OCI-LY3 (cell line): ENCODE measurements around the gene RAD51B.
A peak's percentile ranks its signal among the peaks of the same experiment; 100 is the strongest.

Experiments used
- H2AFZ ChIP-seq: fragments of 200-600, 300-600 bp; shearing (Covaris generic); 2 replicates; pipeline ENCODE4 v1.6.0; 2014; ENCODE audit warnings: antibody characterized with exemption, low read depth, low read length
- H3K27ac ChIP-seq: fragments of 200-600, 300-600 bp; sonication (generic); 2 replicates; pipeline ENCODE4 v1.5.1; 2014; ENCODE audit warnings: mild to moderate bottlenecking, low read length, moderate library complexity, mixed read lengths
- H3K27me3 ChIP-seq: fragments of 200-600, 300-600 bp; sonication (generic); 2 replicates; pipeline ENCODE4 v1.6.1; 2014; ENCODE audit warnings: low read depth, low read length, mixed read lengths
- H3K36me3 ChIP-seq: fragments of 200-600, 300-600 bp; sonication (generic); replicated peaks from 2 replicates; pipeline ENCODE3; 2014; ENCODE audit warnings: low read depth, low read length, mixed read lengths
- H3K4me1 ChIP-seq: fragments of 300-600, 200-600 bp; sonication (generic); 2 replicates; pipeline ENCODE4 v1.6.1; 2014; ENCODE audit warnings: low read length, mixed read lengths
- H3K4me2 ChIP-seq: fragments of 200-600, 300-600 bp; sonication (generic); 2 replicates; pipeline ENCODE4 v1.6.1; 2014; ENCODE audit warnings: low read length, mixed read lengths
- H3K4me3 ChIP-seq: fragments of 300-600, 200-600 bp; sonication (generic); 2 replicates; pipeline ENCODE4 v1.5.1; 2014; ENCODE audit warnings: antibody characterized with exemption, mild to moderate bottlenecking, low read length, moderate library complexity
- H3K79me2 ChIP-seq: fragments of 300-600, 200-600 bp; shearing (Covaris generic); 2 replicates; pipeline ENCODE4 v1.6.1; 2014; ENCODE audit warnings: mild to moderate bottlenecking, low read length, mixed read lengths
- H3K9ac ChIP-seq: fragments of 300-600, 200-600 bp; shearing (Covaris generic); 2 replicates; pipeline ENCODE4 v1.6.0; 2014; ENCODE audit warnings: mild to moderate bottlenecking, low read length, moderate library complexity
- H3K9me3 ChIP-seq: fragments of 200-600, 300-600 bp; shearing (Covaris generic); 2 replicates; pipeline ENCODE4 v1.6.1; 2014; ENCODE audit warnings: low read length, mixed read lengths; ENCODE audit not compliant: insufficient read depth
- H4K20me1 ChIP-seq: fragments of 200-600, 300-600 bp; sonication (generic); 2 replicates; pipeline ENCODE4 v1.6.1; 2016; ENCODE audit warnings: low read length, mixed read lengths; ENCODE audit not compliant: insufficient read depth
- CTCF ChIP-seq: fragments of 200-600, 300-600 bp; sonication (generic); IDR thresholded peaks from 2 replicates; pipeline ENCODE4 v1.5.1; 2014; ENCODE audit warnings: antibody characterized with exemption, low read length, low read depth
- EZH2phosphoT487 ChIP-seq: fragments of 200-600 bp; shearing (Covaris generic); IDR thresholded peaks from 2 replicates; pipeline ENCODE4 v1.6.1; 2018; ENCODE audit warnings: antibody characterized with exemption, mixed run types, low read depth

Gene RAD51B

GRCh38 chr14:68367536-68367935 lies 548.0 kb downstream of the RAD51B start:
- no peaks in the 10 kb centered on the region for H3K36me3 ChIP-seq
- H3K4me3 ChIP-seq = no peak overlapping the region
- H3K79me2 ChIP-seq = no peaks in the 10 kb centered on the region
- H3K9ac ChIP-seq = no peak overlapping the region
- TF ChIP-seq CTCF (no peak), EZH2phosphoT487 (no peak)
- no peak overlapping the region for H3K4me2 ChIP-seq
- H4K20me1 ChIP-seq = no peaks in the 10 kb centered on the region
- peaks cover 39% of the 10 kb centered on the region for H3K4me1 ChIP-seq
- no peaks in the 10 kb centered on the region for H3K27me3 ChIP-seq
- H3K9me3 ChIP-seq = no peaks in the 10 kb centered on the region
- no peak overlapping the region for H3K27ac ChIP-seq
- no peak overlapping the region for H2AFZ ChIP-seq

- Histone ChIP-seq H3K36me3 (peaks cover 4% of the 10 kb centered on the region), H3K27me3 (no peaks in the 10 kb centered on the region), H3K4me1 (peaks cover 34% of the 10 kb centered on the region), H3K9me3 (no peaks in the 10 kb centered on the region), H3K4me3 (no peak overlapping the region), H4K20me1 (no peaks in the 10 kb centered on the region), H3K9ac (no peak overlapping the region), H3K79me2 (no peaks in the 10 kb centered on the region), H3K27ac (no peak overlapping the region), H2AFZ (no peak overlapping the region), H3K4me2 (peak overlapping the region; percentile 12; the same call in 1 of the 2 replicates)
- no peak for TF ChIP-seq EZH2phosphoT487
- TF ChIP-seq CTCF = no peak
Measured at GRCh38 chr14:68368850-68369249, 549.3 kb downstream of the RAD51B start.

- H2AFZ ChIP-seq = no peak overlapping the region
Measured at GRCh38 chr14:68369281-68370056, 549.9 kb downstream of the RAD51B start.

GRCh38 chr14:68370057-68370360 lies 550.4 kb downstream of the RAD51B start:
- H3K9me3 ChIP-seq = no peaks in the 10 kb centered on the region
- H3K4me1 ChIP-seq = peaks cover 40% of the 10 kb centered on the region
- H3K4me3 ChIP-seq = no peak overlapping the region
- no peak for TF ChIP-seq EZH2phosphoT487
- no peak for TF ChIP-seq CTCF
- H3K36me3 ChIP-seq = peaks cover 4% of the 10 kb centered on the region
- no peak overlapping the region for H3K27ac ChIP-seq
- H3K79me2 ChIP-seq = no peaks in the 10 kb centered on the region
- no peak overlapping the region for H2AFZ ChIP-seq
- no peak overlapping the region for H3K9ac ChIP-seq
- peak overlapping the region; percentile 12; the same call in 1 of the 2 replicates for H3K4me2 ChIP-seq
- H3K27me3 ChIP-seq = no peaks in the 10 kb centered on the region
- H4K20me1 ChIP-seq = no peaks in the 10 kb centered on the region

More at GRCh38 chr14:68369281-68370056, 549.9 kb downstream of the RAD51B start:
- Histone ChIP-seq H3K4me3 (no peak overlapping the region), H3K9ac (no peak overlapping the region), H3K27me3 (no peaks in the 10 kb centered on the region), H3K4me2 (peak overlapping the region; percentile 12), H4K20me1 (no peaks in the 10 kb centered on the region), H3K4me1 (peaks cover 40% of the 10 kb centered on the region), H3K27ac (no peak overlapping the region), H3K79me2 (no peaks in the 10 kb centered on the region), H3K9me3 (no peaks in the 10 kb centered on the region), H3K36me3 (peaks cover 4% of the 10 kb centered on the region)
- no peak for TF ChIP-seq EZH2phosphoT487
- no peak for TF ChIP-seq CTCF
